Brain microvascular endothelial cell (primary cell): ENCODE measurements around the gene PTMA.
"Not testable (repeated sequence)": the region's sequence is repeated elsewhere in the genome, so short reads cannot be mapped to it uniquely, and the experiment has no call there.

Experiments
- DNase-seq: peaks from one replicate; pipeline ENCODE4 v3.0.0-alpha.2; 2020
- H3K27ac ChIP-seq: fragments of 250-450 bp; sonication (Bioruptor Pico); 2 replicates; pipeline ENCODE4 v1.5.1; 2020; ENCODE audit warnings: mild to moderate bottlenecking, moderate library complexity
- H3K27me3 ChIP-seq: fragments of 250-450 bp; sonication (Bioruptor Pico); replicated peaks from 2 replicates; pipeline ENCODE4 v1.5.1; 2020; ENCODE audit warnings: mild to moderate bottlenecking
- H3K36me3 ChIP-seq: fragments of 250-450 bp; sonication (Bioruptor Pico); replicated peaks from 2 replicates; pipeline ENCODE4 v1.5.1; 2020; ENCODE audit warnings: mild to moderate bottlenecking
- H3K4me3 ChIP-seq: 2 replicates; pipeline ENCODE4 v1.5.1; 2011; ENCODE audit warnings: low read depth, mild to moderate bottlenecking, control low read depth, low read length, moderate library complexity
- CTCF ChIP-seq: IDR thresholded peaks from 2 replicates; pipeline ENCODE4 v1.5.1; 2011; ENCODE audit warnings: low read depth, mild to moderate bottlenecking, moderate library complexity, low read length, control low read depth, inconsistent platforms; ENCODE audit errors: missing control alignments
- in situ Hi-C: cut with HindIII; loops from 2 replicates; pipeline ENCODE4 v1.10.0; 2017; ENCODE audit warnings: low sequenced_read_pairs, low pct_ligation_motif_present

Gene PTMA

DNA sequence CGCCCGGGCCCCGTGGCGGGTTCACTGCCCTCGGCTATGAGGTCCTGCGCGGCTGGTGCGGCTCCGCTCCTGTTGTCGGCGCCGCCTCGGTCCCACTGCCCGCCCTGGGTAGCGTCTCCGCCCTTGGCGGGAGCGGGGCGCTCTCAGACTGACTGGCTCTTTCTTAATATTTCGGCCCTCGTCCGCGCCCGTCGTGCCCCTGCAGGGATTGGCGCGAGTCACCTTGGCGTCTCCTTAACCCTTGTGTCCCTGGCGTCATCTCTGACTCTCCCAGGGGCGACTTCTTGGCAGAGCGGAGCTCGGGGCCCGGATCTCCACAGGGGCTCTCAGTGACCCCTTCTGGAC, 1.3 kb downstream of the PTMA start:
- Histone ChIP-seq H3K4me3 (peak overlapping the region; percentile 80), H3K36me3 (peaks cover 16% of the 10 kb centered on the region), H3K27ac (peak overlapping the region; percentile 79), H3K27me3 (no peaks in the 10 kb centered on the region)
- no peak for DNase-seq
- in situ Hi-C loops = no loop called here
- no peak for TF ChIP-seq CTCF

DNA sequence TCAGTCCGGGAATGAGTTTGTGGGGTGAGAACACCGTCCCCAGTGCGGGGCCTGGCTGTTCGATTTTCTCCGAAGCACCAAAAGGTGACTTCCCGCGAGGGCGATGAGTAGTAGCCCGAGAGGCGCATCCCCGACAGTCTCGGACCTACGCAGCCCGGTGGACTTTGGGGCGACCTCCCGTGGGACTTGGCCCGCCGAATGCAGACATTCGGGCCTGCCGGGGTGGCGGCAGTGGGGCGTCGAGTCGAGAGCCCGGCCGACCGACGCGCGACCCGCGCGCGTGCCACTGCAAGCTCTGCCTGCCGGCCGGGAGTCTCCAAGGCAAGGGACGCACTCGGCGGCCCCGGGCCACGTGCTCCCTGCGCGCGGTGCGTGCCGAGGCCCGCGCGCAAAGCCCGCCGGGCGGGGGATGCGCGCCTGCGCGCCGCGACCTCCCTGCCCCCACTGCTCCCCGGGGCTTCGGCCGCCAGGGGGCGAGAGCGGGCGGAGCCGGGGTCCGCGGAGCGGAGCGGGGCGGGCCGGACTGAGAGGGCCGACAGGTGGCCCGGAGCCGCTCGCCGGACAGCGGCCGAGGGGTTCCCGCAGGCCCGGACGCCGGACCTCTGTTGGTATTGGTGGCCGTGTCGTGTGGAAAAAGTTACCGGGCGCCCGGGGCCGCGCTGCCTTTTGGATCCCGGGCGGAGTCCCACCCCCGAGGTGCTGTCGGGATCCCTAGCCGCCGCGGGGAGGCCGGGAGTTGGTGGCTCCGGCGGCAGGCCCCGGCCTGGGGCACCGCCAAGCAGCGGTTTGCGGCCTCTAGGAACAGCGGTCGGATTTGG, 1.9 kb downstream of the PTMA start:
- peak overlapping the region; percentile 82 for H3K4me3 ChIP-seq
- H3K36me3 ChIP-seq = peaks cover 16% of the 10 kb centered on the region
- in situ Hi-C loops = no loop called here
- DNase-seq = peak; percentile 53
- TF ChIP-seq CTCF = peak; percentile 64
- H3K27ac ChIP-seq = peak overlapping the region; percentile 79
- H3K27me3 ChIP-seq = no peaks in the 10 kb centered on the region

GRCh38 chr2:231710799-231711676, 2.7 kb downstream of the PTMA start:
- peak overlapping the region; percentile 82 for H3K4me3 ChIP-seq
- peak; percentile 53 for TF ChIP-seq CTCF
- H3K36me3 ChIP-seq = peaks cover 16% of the 10 kb centered on the region
- DNase-seq = no peak
- no peaks in the 10 kb centered on the region for H3K27me3 ChIP-seq
- no peak overlapping the region for H3K27ac ChIP-seq
- in situ Hi-C loops = no loop called here

GRCh38 chr2:231711677-231712450, 3.5 kb downstream of the PTMA start:
- H3K4me3 ChIP-seq = peak overlapping the region; percentile 82
- peaks cover 16% of the 10 kb centered on the region for H3K36me3 ChIP-seq
- DNase-seq = no peak
- no peak overlapping the region for H3K27ac ChIP-seq
- H3K27me3 ChIP-seq = no peaks in the 10 kb centered on the region
- TF ChIP-seq CTCF = no peak
- in situ Hi-C loops = no loop called here

DNA sequence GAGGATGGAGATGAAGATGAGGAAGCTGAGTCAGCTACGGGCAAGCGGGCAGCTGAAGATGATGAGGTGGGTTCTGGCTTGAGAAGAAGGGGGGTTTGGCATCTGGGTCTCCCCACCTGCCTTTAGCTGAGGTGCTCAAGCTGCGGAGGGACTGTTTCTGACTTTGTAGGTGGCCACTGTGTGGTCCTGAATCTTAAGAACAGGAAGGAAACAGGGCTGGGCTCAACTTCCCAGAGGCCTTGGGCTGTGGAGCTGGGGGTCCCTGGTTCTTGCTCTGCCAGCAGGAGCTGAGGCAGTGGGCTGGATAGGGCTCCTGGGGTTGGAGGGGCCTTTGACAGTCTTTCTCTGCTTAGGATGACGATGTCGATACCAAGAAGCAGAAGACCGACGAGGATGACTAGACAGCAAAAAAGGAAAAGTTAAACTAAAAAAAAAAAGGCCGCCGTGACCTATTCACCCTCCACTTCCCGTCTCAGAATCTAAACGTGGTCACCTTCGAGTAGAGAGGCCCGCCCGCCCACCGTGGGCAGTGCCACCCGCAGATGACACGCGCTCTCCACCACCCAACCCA, 4.2 kb downstream of the PTMA start:
- not testable (repeated sequence) for H3K27ac ChIP-seq, DNase-seq
- peak overlapping the region; percentile 17 for H3K4me3 ChIP-seq

DNA sequence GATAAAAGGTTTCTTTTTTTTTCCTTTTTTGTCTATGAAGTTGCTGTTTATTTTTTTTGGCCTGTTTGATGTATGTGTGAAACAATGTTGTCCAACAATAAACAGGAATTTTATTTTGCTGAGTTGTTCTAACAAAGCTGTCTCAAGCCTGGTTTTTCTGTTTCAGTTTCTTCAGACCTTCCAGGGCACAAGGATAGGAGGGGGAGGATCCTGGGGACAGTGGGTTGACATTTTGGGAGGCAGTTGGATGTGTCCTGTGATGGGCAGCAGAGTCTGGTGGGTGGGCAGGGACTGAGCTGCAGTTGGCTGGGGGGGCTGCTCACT, 5.0 kb downstream of the PTMA start:
- DNase-seq, H3K27ac ChIP-seq, H3K27me3 ChIP-seq, H3K4me3 ChIP-seq, in situ Hi-C loops: not testable (repeated sequence)
- peaks cover 16% of the 10 kb centered on the region for H3K36me3 ChIP-seq

More for the DNA sequence above, 4.2 kb downstream of the PTMA start:
- peaks cover 16% of the 10 kb centered on the region for H3K36me3 ChIP-seq
- in situ Hi-C loops, H3K27me3 ChIP-seq: not testable (repeated sequence)
